SH-SY5Y (cell line): ENCODE measurements around the gene MTUS2.

Experiments
- GATA2 ChIP-seq: IDR thresholded peaks from 2 replicates; pipeline ENCODE4 v1.6.1; 2011; ENCODE audit warnings: mild to moderate bottlenecking, low read depth, low read length
- GATA3 ChIP-seq: IDR thresholded peaks from 2 replicates; pipeline ENCODE4 v1.6.1; 2011; ENCODE audit warnings: low read depth, mild to moderate bottlenecking, low read length, moderate library complexity

DNA sequence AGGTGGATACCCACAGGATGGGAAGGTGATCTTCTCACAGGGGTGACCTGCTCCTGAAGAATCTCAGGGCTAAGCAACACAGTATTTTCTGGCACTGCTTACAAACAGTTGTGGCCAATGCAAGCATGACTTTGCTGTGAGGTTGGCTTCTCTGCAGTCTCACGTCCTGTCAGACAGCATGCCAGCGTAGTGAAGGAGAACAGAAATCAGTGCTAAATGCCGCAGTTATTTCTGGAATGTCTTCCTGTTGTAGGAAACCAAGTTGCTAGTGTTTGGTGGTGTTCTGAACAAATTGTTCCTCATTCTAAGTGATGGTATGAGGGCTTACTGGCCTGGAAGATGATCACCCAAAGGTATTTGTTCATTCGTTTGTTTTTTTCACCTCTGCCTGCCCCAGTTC, 320.1 kb downstream of the MTUS2 start:
- no peak for TF ChIP-seq GATA2
- TF ChIP-seq GATA3: no peak
